ENCODE results near the gene STOML1. TPM values are rescaled to one million over a fixed set of nuclear protein-coding genes. Genes with fewer than 3 reads are reported as not detected.
A peak's percentile ranks its signal among the peaks of the same experiment; 100 is the strongest.

STOML1 gene
- total and polyA plus RNA-seq, 2 experiments from 2014 or later = 27.2 to 27.8 TPM

DNA sequence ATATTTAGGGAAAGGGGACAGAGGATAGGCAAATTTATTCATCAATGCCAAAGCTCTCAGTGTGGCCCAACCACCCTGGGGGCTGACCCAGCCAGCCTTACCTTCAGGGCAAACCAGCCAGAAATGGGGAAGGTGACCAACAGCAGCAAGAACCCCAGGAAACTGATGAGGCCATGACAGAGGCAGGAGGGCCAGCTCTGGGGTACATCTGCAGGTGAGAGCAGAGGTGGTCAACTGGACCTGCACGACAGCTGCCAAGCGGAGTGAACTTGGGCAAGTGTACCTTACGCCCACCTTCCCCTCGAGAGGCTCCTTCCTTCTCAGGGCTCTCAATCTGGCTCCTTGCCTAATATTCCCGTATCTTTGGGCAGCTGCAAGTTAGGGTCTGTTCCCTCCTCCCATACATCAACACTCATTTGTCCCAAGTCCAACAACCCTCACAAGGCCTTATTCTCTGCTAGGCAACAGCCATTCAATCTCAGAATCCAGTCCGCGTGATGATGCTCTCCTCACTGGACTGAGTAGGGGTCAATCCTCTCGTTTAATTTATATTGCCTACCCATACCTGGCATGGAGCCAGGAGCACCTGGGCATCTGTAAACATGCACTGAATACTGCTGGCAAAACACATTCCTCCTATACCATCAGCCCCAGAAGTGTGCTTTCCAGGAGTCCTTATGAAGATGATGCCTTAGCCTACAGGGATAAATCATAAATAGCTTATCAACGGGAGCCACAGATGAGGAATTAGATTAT, 1.7 kb downstream of the STOML1 start:
- H3K79me2 ChIP-seq (ENCODE audit: insufficient read depth) = peaks cover 21% of the 10 kb centered on the region
- no peaks in the 10 kb centered on the region for H4K20me1 ChIP-seq (ENCODE audit: insufficient read depth)
- H3K27ac ChIP-seq = peak overlapping the region; percentile 75
- H3K36me3 ChIP-seq (ENCODE audit: low read depth) = no peaks in the 10 kb centered on the region
- no peak for DNase-seq
- H3K4me1 ChIP-seq (ENCODE audit: insufficient read depth) = peaks cover 33% of the 10 kb centered on the region
- peak overlapping the region; percentile 67 for H2AFZ ChIP-seq
- TF ChIP-seq EZH2phosphoT487 (IDR thresholded peaks at IDR 0.05; ENCODE audit: insufficient read depth, low read depth) = no peak
- no peak for TF ChIP-seq EZH2 (IDR thresholded peaks at IDR 0.05; ENCODE audit: insufficient read depth, poor library complexity, severe bottlenecking)
- 73 to 77% methylated on average over 9 of the region's 9 CpGs for WGBS, 2 experiments (ENCODE audit: low coverage in 1 of 2, low lambda C conversion rate in 2 of 2, missing lambda C conversion rate in 2 of 2)
- H3K4me3 ChIP-seq = peak overlapping the region; percentile 90
- no peaks in the 10 kb centered on the region for H3K9me3 ChIP-seq (ENCODE audit: low read depth)
- no peaks in the 10 kb centered on the region for H3K27me3 ChIP-seq (replicated peaks; ENCODE audit: insufficient read depth)
- peak overlapping the region; percentile 94 for H3K4me2 ChIP-seq (ENCODE audit: unreplicated experiment)
- peak overlapping the region; percentile 71 for H3K9ac ChIP-seq
- peaks cover 25% of the 10 kb centered on the region for H3F3A ChIP-seq (ENCODE audit: insufficient read depth)
- in situ Hi-C loops (cut with MboI) = no loop called here
- no peaks in the 10 kb centered on the region for H3K9me2 ChIP-seq (ENCODE audit: insufficient read depth)

DNA sequence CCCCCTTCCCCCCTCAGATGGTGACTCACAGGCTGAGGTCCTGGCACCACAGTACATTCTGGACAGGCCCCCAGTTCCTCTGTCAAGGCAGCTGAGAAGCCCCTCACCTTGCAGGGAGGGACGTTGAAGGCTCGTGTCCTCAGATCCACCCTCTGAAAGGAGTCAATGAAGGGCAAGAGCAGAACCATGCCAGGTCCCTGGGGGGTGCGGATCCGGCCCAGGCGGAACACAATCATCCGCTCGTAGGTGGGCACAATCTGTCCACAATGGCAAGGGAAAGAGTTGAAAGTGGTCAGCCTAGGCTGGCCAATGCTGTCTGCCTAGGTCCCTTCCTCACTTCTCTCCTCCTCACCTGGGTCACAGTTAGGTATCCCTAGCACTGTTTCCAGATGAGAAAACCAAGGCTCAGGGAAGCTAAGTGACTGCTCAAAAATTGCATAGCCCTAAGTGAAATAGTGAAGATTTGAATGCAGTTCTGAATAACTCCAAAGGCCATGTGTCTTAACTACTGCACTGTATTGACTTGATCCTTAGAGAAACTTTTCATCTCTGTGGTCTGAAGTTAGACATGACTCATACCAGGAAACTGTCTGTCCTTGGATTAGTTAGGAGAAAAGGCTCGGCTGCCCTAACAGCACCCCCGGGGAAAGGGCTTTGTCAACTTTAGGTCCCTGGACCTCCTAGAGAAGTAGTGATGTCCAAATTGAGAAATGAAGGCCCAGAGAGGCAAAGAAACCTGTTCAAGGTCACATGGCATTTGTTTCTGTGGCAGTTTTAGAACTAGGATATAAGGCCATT, 2.9 kb downstream of the STOML1 start:
- H2AFZ ChIP-seq = no peak overlapping the region
- no peaks in the 10 kb centered on the region for H3K36me3 ChIP-seq (ENCODE audit: low read depth)
- H3K27me3 ChIP-seq (replicated peaks; ENCODE audit: insufficient read depth) = no peaks in the 10 kb centered on the region
- H3K4me1 ChIP-seq (ENCODE audit: insufficient read depth) = peaks cover 41% of the 10 kb centered on the region
- no peak overlapping the region for H3K4me3 ChIP-seq
- WGBS, 2 experiments (ENCODE audit: low coverage in 1 of 2, low lambda C conversion rate in 2 of 2, missing lambda C conversion rate in 2 of 2) = 61% methylated on average over 9 of the region's 9 CpGs
- H3K4me2 ChIP-seq (ENCODE audit: unreplicated experiment) = peak overlapping the region; percentile 45
- peaks cover 12% of the 10 kb centered on the region for H3K79me2 ChIP-seq (ENCODE audit: insufficient read depth)
- peak overlapping the region; percentile 75 for H3K27ac ChIP-seq
- H3K9ac ChIP-seq = peak overlapping the region; percentile 48
- no peaks in the 10 kb centered on the region for H4K20me1 ChIP-seq (ENCODE audit: insufficient read depth)
- H3K9me3 ChIP-seq (ENCODE audit: low read depth) = no peaks in the 10 kb centered on the region
- TF ChIP-seq EZH2 (IDR thresholded peaks at IDR 0.05; ENCODE audit: insufficient read depth, poor library complexity, severe bottlenecking) (no peak), EZH2phosphoT487 (IDR thresholded peaks at IDR 0.05; ENCODE audit: insufficient read depth, low read depth) (no peak)
- peak; percentile 90 for DNase-seq
- peaks cover 23% of the 10 kb centered on the region for H3F3A ChIP-seq (ENCODE audit: insufficient read depth)
- no peaks in the 10 kb centered on the region for H3K9me2 ChIP-seq (ENCODE audit: insufficient read depth)
- in situ Hi-C loops (cut with MboI) = no loop called here

DNA sequence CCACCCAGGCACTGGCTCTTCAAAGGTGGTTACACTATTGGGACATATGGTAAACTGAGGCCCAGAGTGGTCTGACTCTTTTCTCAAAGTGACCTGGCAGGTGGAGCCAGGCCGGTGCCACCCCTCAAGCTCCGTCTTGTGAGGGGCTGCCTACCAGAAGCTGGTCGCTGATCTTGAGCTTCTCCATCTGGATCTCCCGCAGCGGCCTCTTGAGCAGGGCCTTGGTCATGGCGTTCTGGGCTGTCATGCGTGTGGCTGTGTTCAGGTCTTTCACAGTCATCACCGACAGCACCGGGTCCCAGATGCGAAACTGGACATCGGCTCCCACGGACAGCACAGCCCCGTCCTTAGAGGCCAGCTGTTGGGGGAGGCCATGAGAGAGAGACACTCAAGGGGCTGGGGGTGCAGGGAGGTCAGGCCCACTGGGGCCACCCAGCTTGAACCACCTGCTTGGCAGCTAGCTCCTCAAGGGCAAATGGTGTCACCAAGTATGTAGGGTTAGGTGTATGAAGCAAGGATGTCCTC, 3.6 kb downstream of the STOML1 start:
- Histone ChIP-seq H3K4me2 (ENCODE audit: unreplicated experiment) (peak overlapping the region; percentile 40), H3F3A (ENCODE audit: insufficient read depth) (peaks cover 23% of the 10 kb centered on the region), H3K4me1 (ENCODE audit: insufficient read depth) (peaks cover 48% of the 10 kb centered on the region), H3K9me3 (ENCODE audit: low read depth) (no peaks in the 10 kb centered on the region), H2AFZ (no peak overlapping the region), H3K27ac (peak overlapping the region; percentile 75), H3K36me3 (ENCODE audit: low read depth) (no peaks in the 10 kb centered on the region), H3K9ac (no peak overlapping the region), H3K79me2 (ENCODE audit: insufficient read depth) (peaks cover 12% of the 10 kb centered on the region), H3K4me3 (no peak overlapping the region), H4K20me1 (ENCODE audit: insufficient read depth) (no peaks in the 10 kb centered on the region), H3K9me2 (ENCODE audit: insufficient read depth) (no peaks in the 10 kb centered on the region), H3K27me3 (replicated peaks; ENCODE audit: insufficient read depth) (no peaks in the 10 kb centered on the region)
- in situ Hi-C loops (cut with MboI) = no loop called here
- 94 to 98% methylated on average over 12 to 13 of the region's 13 CpGs for WGBS, 2 experiments (ENCODE audit: low coverage in 1 of 2, low lambda C conversion rate in 2 of 2, missing lambda C conversion rate in 2 of 2)
- TF ChIP-seq EZH2phosphoT487 (IDR thresholded peaks at IDR 0.05; ENCODE audit: insufficient read depth, low read depth) (no peak), EZH2 (IDR thresholded peaks at IDR 0.05; ENCODE audit: insufficient read depth, poor library complexity, severe bottlenecking) (no peak)
- no peak for DNase-seq

DNA sequence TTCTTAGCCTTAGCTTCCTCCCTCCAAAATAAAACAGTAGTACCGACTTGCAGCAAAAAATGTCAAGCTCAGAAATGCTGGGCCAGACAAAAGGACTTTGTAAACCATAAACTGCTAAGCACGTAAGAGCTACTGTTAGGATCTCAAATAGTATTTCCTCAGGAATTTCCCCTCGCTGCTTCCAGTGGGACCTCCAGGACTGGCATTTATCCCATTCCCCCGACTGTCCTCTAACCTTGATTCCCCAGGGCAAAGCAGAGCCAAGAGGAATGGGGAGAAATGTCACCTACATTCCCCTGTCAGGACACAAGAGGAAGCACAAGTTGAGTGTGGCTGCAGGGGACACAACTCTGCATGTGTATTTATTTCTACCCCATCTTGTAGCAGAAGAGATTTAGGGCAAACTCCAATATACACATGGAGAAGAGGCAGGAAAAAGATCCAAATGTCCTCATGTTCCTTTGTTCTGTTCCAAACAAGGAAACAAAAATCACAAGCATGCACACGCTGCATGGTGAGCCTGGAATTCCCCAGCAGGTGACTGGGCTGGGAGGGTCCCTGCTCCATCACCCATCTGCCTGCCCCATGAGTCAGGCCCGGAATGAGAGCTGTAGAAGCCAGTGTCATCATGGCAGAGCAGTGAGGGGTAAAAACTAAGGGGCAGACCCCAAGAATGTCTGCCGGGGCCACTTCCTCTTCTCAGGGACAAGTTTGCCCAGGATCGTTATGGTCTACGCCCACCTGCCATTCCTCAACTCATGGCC, 4.2 kb downstream of the STOML1 start:
- peaks cover 12% of the 10 kb centered on the region for H3K79me2 ChIP-seq (ENCODE audit: insufficient read depth)
- 78 to 84% methylated on average over 9 of the region's 9 CpGs for WGBS, 2 experiments (ENCODE audit: low coverage in 1 of 2, low lambda C conversion rate in 2 of 2, missing lambda C conversion rate in 2 of 2)
- DNase-seq = peak; percentile 30
- peaks cover 55% of the 10 kb centered on the region for H3K4me1 ChIP-seq (ENCODE audit: insufficient read depth)
- no peak overlapping the region for H3K4me2 ChIP-seq (ENCODE audit: unreplicated experiment)
- H3K9me2 ChIP-seq (ENCODE audit: insufficient read depth) = no peaks in the 10 kb centered on the region
- no peak overlapping the region for H3K9ac ChIP-seq
- TF ChIP-seq EZH2 (IDR thresholded peaks at IDR 0.05; ENCODE audit: insufficient read depth, poor library complexity, severe bottlenecking) (no peak), EZH2phosphoT487 (IDR thresholded peaks at IDR 0.05; ENCODE audit: insufficient read depth, low read depth) (no peak)
- H4K20me1 ChIP-seq (ENCODE audit: insufficient read depth) = no peaks in the 10 kb centered on the region
- H3K36me3 ChIP-seq (ENCODE audit: low read depth) = no peaks in the 10 kb centered on the region
- no peaks in the 10 kb centered on the region for H3K9me3 ChIP-seq (ENCODE audit: low read depth)
- H3K27ac ChIP-seq = 0 out of 2 replicates have a peak overlapping the region, but pooled peaks have one; percentile 75
- H3K27me3 ChIP-seq (replicated peaks; ENCODE audit: insufficient read depth) = no peaks in the 10 kb centered on the region
- peaks cover 23% of the 10 kb centered on the region for H3F3A ChIP-seq (ENCODE audit: insufficient read depth)
- H3K4me3 ChIP-seq = no peak overlapping the region
- in situ Hi-C loops (cut with MboI) = no loop called here
- H2AFZ ChIP-seq = no peak overlapping the region

Measured in GM23248 (cell line).